Choroid plexus epithelial cell (primary cell): Measurements from ENCODE around the gene ATXN1.

ENCODE experiments used
- DNase-seq: peaks from one replicate; pipeline ENCODE4 v3.0.0-alpha.2; 2010; ENCODE audit warnings: low read depth
- H3K4me3 ChIP-seq: 2 replicates; pipeline ENCODE4 v1.5.1; 2011; ENCODE audit warnings: low read depth, mild to moderate bottlenecking, control low read depth, low read length, moderate library complexity
- CTCF ChIP-seq: conservative IDR thresholded peaks from 2 replicates; pipeline ENCODE4 v1.5.1; 2011; ENCODE audit warnings: low read depth, mild to moderate bottlenecking, control low read depth, inconsistent platforms, low read length, moderate library complexity

Gene ATXN1

GRCh38 chr6:16720861-16721260 is 40.4 kb downstream of the ATXN1 start:
- DNase-seq, result no peak
- no peak for TF ChIP-seq CTCF
- H3K4me3 ChIP-seq, result no peak overlapping the region

GRCh38 chr6:16719488-16719887 is 41.8 kb downstream of the ATXN1 start:
- no peak for TF ChIP-seq CTCF
- DNase-seq, result no peak
- no peak overlapping the region for H3K4me3 ChIP-seq

GRCh38 chr6:16718356-16718755 is 42.9 kb downstream of the ATXN1 start:
- peak; percentile 43 for DNase-seq
- H3K4me3 ChIP-seq, result no peak overlapping the region
- TF ChIP-seq CTCF, result no peak

GRCh38 chr6:16717275-16717942 is 43.9 kb downstream of the ATXN1 start:
- H3K4me3 ChIP-seq, result no peak overlapping the region
- DNase-seq, result no peak
- no peak for TF ChIP-seq CTCF

GRCh38 chr6:16716321-16716858 is 44.9 kb downstream of the ATXN1 start:
- DNase-seq, result no peak
- no peak overlapping the region for H3K4me3 ChIP-seq
- no peak for TF ChIP-seq CTCF

GRCh38 chr6:16713597-16713996 is 47.7 kb downstream of the ATXN1 start:
- DNase-seq, result no peak
- no peak overlapping the region for H3K4me3 ChIP-seq
- TF ChIP-seq CTCF, result no peak

GRCh38 chr6:16712931-16713484 is 48.3 kb downstream of the ATXN1 start:
- peak; percentile 90 for DNase-seq
- no peak overlapping the region for H3K4me3 ChIP-seq
- peak; percentile 54 for TF ChIP-seq CTCF
